HepG2 (cell line): Measurements from ENCODE around the gene KDM6B. TPM values are rescaled to one million over a fixed set of nuclear protein-coding genes. Genes with fewer than 3 reads are reported as not detected.

Source experiments
- DMAP1 ChIP-seq: IDR thresholded peaks from 2 replicates; pipeline ENCODE4 v1.6.1; 2016
- EP300 ChIP-seq, 3 experiments: sonication (generic) in 1 of 3; formaldehyde crosslinking in 1 of 3; IDR thresholded peaks; 2 replicates each; pipeline versions ENCODE4 v1.5.1 to v1.6.1; 2011 to 2020; ENCODE audit warnings: low read depth in 2 of 3, low read length in 2 of 3, borderline replicate concordance in 1 of 3, improper control_type of control experiment in 1 of 3, mild to moderate bottlenecking in 1 of 3, missing genetic modification reagents in 1 of 3, moderate library complexity in 1 of 3
- ERF ChIP-seq: IDR thresholded peaks from 2 replicates; pipeline ENCODE4 v1.6.1; 2018; ENCODE audit warnings: missing biosample characterization, missing genetic modification reagents
- GATAD1 ChIP-seq: IDR thresholded peaks from 2 replicates; pipeline ENCODE4 v1.6.1; 2016; ENCODE audit warnings: missing genetic modification reagents, missing compliant biosample characterization
- HDAC6 ChIP-seq: fragments of 200-600 bp; sonication (generic); IDR thresholded peaks from 2 replicates; pipeline ENCODE4 v1.7.0; 2017; ENCODE audit warnings: mild to moderate bottlenecking, antibody characterized with exemption, low read length, low read depth
- HNRNPUL1 ChIP-seq: fragments of 200-400 bp; formaldehyde crosslinking; IDR thresholded peaks from 2 replicates; pipeline ENCODE4 v1.6.1; 2017; ENCODE audit warnings: low read depth, mild to moderate bottlenecking, low read length, moderate library complexity
- HOXD1 ChIP-seq: sonication (generic); formaldehyde crosslinking; IDR thresholded peaks from 2 replicates; pipeline ENCODE4 v1.5.0; 2020; ENCODE audit warnings: missing genetic modification reagents
- IRX3 ChIP-seq: sonication (generic); formaldehyde crosslinking; IDR thresholded peaks from 2 replicates; pipeline ENCODE4 v1.8.1; 2023; ENCODE audit warnings: mild to moderate bottlenecking, low read depth, missing genetic modification reagents, borderline replicate concordance
- MLLT10 ChIP-seq: sonication (generic); formaldehyde crosslinking; IDR thresholded peaks from 2 replicates; pipeline ENCODE4 v1.4.0; 2020; ENCODE audit warnings: missing genetic modification reagents
- REL ChIP-seq: sonication (generic); formaldehyde crosslinking; conservative IDR thresholded peaks from 2 replicates; pipeline ENCODE4 v1.8.0; 2022; ENCODE audit warnings: mild to moderate bottlenecking, missing genetic modification reagents, moderate library complexity
- SP4 ChIP-seq: sonication (generic); formaldehyde crosslinking; IDR thresholded peaks from 2 replicates; pipeline ENCODE4 v1.8.1; 2023; ENCODE audit warnings: mild to moderate bottlenecking, missing genetic modification reagents
- ZNF253 ChIP-seq: sonication (generic); formaldehyde crosslinking; IDR thresholded peaks from 2 replicates; pipeline ENCODE4 v1.8.0; 2022; ENCODE audit warnings: mild to moderate bottlenecking, missing genetic modification reagents, borderline replicate concordance
- ZNF44 ChIP-seq: sonication (generic); formaldehyde crosslinking; IDR thresholded peaks from 2 replicates; pipeline ENCODE4 v1.5.1; 2020; ENCODE audit warnings: mild to moderate bottlenecking, missing genetic modification reagents
- ZNF460 ChIP-seq: sonication (generic); formaldehyde crosslinking; IDR thresholded peaks from 2 replicates; pipeline ENCODE4 v1.5.1; 2020; ENCODE audit warnings: missing genetic modification reagents, mild to moderate bottlenecking, borderline replicate concordance
- ZNF597 ChIP-seq: sonication (generic); formaldehyde crosslinking; IDR thresholded peaks from 2 replicates; pipeline ENCODE4 v1.5.0; 2020; ENCODE audit warnings: missing genetic modification reagents
- ZNF691 ChIP-seq: sonication (generic); formaldehyde crosslinking; IDR thresholded peaks from 2 replicates; pipeline ENCODE4 v1.4.0; 2020; ENCODE audit warnings: missing genetic modification reagents, low read depth, mild to moderate bottlenecking, borderline replicate concordance
- ZNF703 ChIP-seq: sonication (generic); formaldehyde crosslinking; IDR thresholded peaks from 2 replicates; pipeline ENCODE4 v1.5.1; 2020; ENCODE audit warnings: missing genetic modification reagents, mild to moderate bottlenecking, moderate library complexity, borderline replicate concordance
- polyA plus RNA-seq, 8 experiments: library from polyadenylated mRNA; depleted of rRNA in 3 of 8; stranded (reverse) in 7 of 8; unstranded in 1 of 8; fragments of >200 nt; fragmentation: Illumina TruSeq in 4 of 8; extraction: Trizol in 4 of 8; gene quantifications; 2 replicates each; pipeline versions ENCODE4 v1.2.1 to v1.2.3, GENCODE V29; 2011 to 2016; ENCODE audit warnings: low read depth in 4 of 8, missing spikeins in 1 of 8, mixed read lengths in 1 of 8; ENCODE audit not compliant: insufficient read depth in 1 of 8
- total RNA-seq, 5 experiments: library from RNA; depleted of rRNA; stranded (reverse); fragments of >200 nt; fragmentation: Illumina TruSeq; extraction: Trizol; gene quantifications; 2 replicates each; pipeline ENCODE4 v1.2.3, GENCODE V29; 2016; ENCODE audit warnings: low read depth in 1 of 5
- TF ChIP-seq, protein P1 (sequence below): sonication (generic); formaldehyde crosslinking; IDR thresholded peaks from 2 replicates; pipeline ENCODE4 v1.5.1; 2020; ENCODE audit warnings: mild to moderate bottlenecking, missing genetic modification reagents
- TF ChIP-seq, protein P2 (sequence below): sonication (generic); formaldehyde crosslinking; IDR thresholded peaks from 2 replicates; pipeline ENCODE4 v1.9.0; 2022; ENCODE audit warnings: low read depth, missing genetic modification reagents

Gene KDM6B
- total and polyA plus RNA-seq, 2 of the 13 experiments (the other 11 are each of a cell fraction or from before 2014, with no cell fraction given) = 1.3 to 2.1 TPM

- TF ChIP-seq, protein P1, sequence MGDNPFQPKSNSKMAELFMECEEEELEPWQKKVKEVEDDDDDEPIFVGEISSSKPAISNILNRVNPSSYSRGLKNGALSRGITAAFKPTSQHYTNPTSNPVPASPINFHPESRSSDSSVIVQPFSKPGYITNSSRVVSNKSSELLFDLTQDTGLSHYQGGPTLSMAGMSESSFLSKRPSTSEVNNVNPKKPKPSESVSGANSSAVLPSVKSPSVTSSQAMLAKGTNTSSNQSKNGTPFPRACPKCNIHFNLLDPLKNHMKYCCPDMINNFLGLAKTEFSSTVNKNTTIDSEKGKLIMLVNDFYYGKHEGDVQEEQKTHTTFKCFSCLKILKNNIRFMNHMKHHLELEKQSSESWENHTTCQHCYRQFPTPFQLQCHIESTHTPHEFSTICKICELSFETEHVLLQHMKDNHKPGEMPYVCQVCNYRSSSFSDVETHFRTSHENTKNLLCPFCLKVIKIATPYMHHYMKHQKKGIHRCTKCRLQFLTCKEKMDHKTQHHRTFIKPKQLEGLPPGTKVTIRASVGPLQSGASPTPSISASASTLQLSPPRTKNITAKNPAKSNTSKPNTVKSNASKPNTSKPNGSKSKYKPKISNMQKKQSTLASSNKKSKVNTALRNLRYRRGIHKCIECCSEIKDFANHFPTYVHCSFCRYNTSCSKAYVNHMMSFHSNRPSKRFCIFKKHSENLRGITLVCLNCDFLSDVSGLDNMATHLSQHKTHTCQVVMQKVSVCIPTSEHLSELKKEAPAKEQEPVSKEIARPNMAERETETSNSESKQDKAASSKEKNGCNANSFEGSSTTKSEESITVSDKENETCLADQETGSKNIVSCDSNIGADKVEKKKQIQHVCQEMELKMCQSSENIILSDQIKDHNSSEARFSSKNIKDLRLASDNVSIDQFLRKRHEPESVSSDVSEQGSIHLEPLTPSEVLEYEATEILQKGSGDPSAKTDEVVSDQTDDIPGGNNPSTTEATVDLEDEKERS (CRISPR knock-in tag) = peak; percentile 69; the same call in 1 of the 2 replicates
- 0 out of 2 replicates have a peak, but pooled peaks have one; percentile 79 for TF ChIP-seq HOXD1 (CRISPR knock-in tag)
- TF ChIP-seq ZNF597 (CRISPR knock-in tag) = no peak
- peak; percentile 93 for TF ChIP-seq DMAP1
- no peak for TF ChIP-seq MLLT10 (CRISPR knock-in tag)
- TF ChIP-seq GATAD1 (CRISPR knock-in tag) = peak; percentile 87
- TF ChIP-seq, protein P2, sequence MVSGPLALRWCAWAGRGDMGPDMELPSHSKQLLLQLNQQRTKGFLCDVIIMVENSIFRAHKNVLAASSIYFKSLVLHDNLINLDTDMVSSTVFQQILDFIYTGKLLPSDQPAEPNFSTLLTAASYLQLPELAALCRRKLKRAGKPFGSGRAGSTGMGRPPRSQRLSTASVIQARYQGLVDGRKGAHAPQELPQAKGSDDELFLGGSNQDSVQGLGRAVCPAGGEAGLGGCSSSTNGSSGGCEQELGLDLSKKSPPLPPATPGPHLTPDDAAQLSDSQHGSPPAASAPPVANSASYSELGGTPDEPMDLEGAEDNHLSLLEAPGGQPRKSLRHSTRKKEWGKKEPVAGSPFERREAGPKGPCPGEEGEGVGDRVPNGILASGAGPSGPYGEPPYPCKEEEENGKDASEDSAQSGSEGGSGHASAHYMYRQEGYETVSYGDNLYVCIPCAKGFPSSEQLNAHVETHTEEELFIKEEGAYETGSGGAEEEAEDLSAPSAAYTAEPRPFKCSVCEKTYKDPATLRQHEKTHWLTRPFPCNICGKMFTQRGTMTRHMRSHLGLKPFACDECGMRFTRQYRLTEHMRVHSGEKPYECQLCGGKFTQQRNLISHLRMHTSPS (CRISPR knock-in tag) = peak; percentile 85
- TF ChIP-seq ZNF253 = no peak
- TF ChIP-seq ZNF691 = peak; percentile 92; the same call in 1 of the 2 replicates
- peak; percentile 92 for TF ChIP-seq ERF (CRISPR knock-in tag)
- no peak for TF ChIP-seq ZNF460 (CRISPR knock-in tag)
- peak; percentile 91; the same call in 1 of the 2 replicates for TF ChIP-seq ZNF703 (CRISPR knock-in tag)
- peak; percentile 90 to 96 for TF ChIP-seq EP300 (IDR thresholded peaks at IDR 0.05; ENCODE audit: low read depth in 2 of 2, low read length in 2 of 2)
- peak; percentile 93 for TF ChIP-seq EP300 (CRISPR knock-in tag; IDR thresholded peaks at IDR 0.05; ENCODE audit: borderline replicate concordance)
- TF ChIP-seq HNRNPUL1 = no peak
- TF ChIP-seq REL = peak; percentile 47; the same call in 1 of the 2 replicates
- no peak for TF ChIP-seq ZNF44 (CRISPR knock-in tag)
- TF ChIP-seq HDAC6 = no peak
- TF ChIP-seq IRX3 (CRISPR knock-in tag) = no peak
- peak; percentile 97 for TF ChIP-seq SP4 (CRISPR knock-in tag)
Observed at GRCh38 chr17:7836596-7837407, 2.8 kb downstream of the KDM6B start (continued).
